HG02884 (cell line): Measurements from ENCODE around the gene HMX2.

Source experiments
- ATAC-seq: cut with Tn5 transposase; IDR thresholded peaks from one replicate; pipeline ENCODE4 v1.9.1; 2021; ENCODE audit warnings: mild to moderate bottlenecking, moderate library complexity; ENCODE audit not compliant: unreplicated experiment

Gene HMX2

GRCh38 chr10:123180101-123181090, 32.5 kb downstream of the HMX2 start:
- ATAC-seq: no peak

- ATAC-seq: no peak
These were observed 35.8 kb downstream of the HMX2 start for GRCh38 chr10:123183724-123184123.

GRCh38 chr10:123187781-123188180, 39.8 kb downstream of the HMX2 start:
- ATAC-seq: no peak

- no peak for ATAC-seq
These were observed 44.0 kb downstream of the HMX2 start for GRCh38 chr10:123191886-123192285.

DNA sequence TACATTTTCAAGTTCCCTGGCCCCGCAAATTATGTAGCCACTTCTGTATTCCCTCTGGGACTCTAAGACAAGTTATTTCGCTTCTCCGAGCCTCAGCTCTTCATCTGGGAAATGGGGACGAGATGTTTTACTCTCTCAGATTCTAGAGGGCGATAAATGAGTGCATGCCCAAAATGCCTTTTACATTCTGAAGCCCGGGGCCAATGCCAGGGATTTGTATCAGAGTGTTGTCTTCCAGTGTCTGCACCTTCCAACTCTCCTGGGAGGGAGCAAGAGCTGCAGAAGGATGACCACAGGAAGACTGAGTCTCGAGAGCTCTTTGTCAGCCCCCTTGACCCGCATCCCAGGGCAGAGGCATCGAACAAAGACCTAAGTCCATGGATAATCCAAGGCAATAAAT, 46.1 kb downstream of the HMX2 start:
- no peak for ATAC-seq
